Peyer's patch (tissue), 4 donors: ENCODE results near the gene RHBDD1. TPM values are rescaled to one million over a fixed set of nuclear protein-coding genes. Genes with fewer than 3 reads are reported as not detected.
A peak's percentile ranks its signal among the peaks of the same experiment; 100 is the strongest.

Source experiments
- DNase-seq, 3 donors: peaks; one replicate each; pipeline ENCODE4 v3.0.0-alpha.2; 2017 to 2019
- H3K27ac ChIP-seq, 4 donors: fragments of 200-600 bp; sonication (generic); one replicate each; pipeline ENCODE4 v1.5.1; 2016 to 2019
- H3K27me3 ChIP-seq, 2 donors: fragments of 200-600 bp; sonication (generic); one replicate each; pipeline ENCODE4 v1.5.1; 2019
- H3K36me3 ChIP-seq, 3 donors: fragments of 200-600 bp; sonication (generic); one replicate each; pipeline ENCODE4 v1.5.1; 2016 to 2019
- H3K4me1 ChIP-seq, 4 donors: fragments of 200-600 bp; sonication (generic); one replicate each; pipeline ENCODE4 v1.5.1; 2016 to 2019
- H3K4me3 ChIP-seq, 4 donors: fragments of 200-600 bp; sonication (generic); 1 replicate in 3 of 4; 2 replicates in 1 of 4; pipeline ENCODE4 v1.5.1; 2016 to 2019; ENCODE audit warnings: mild to moderate bottlenecking in 1 of 4
- H3K9me3 ChIP-seq, 4 donors: fragments of 200-600 bp; sonication (generic); one replicate each; pipeline ENCODE4 v1.5.1; 2016 to 2019; ENCODE audit warnings: mild to moderate bottlenecking in 1 of 4
- POLR2A ChIP-seq, 2 donors: fragments of 450-650 bp; IDR thresholded peaks; one replicate each; pipeline ENCODE4 v1.5.1; 2017; ENCODE audit warnings: antibody characterized with exemption in 2 of 2, mild to moderate bottlenecking in 2 of 2, moderate library complexity in 2 of 2
- total RNA-seq, 4 donors: library from RNA; depleted of rRNA; stranded (reverse); fragments of >200 nt; gene quantifications; one replicate each; pipeline ENCODE4 v1.1.0, GENCODE V29; 2016
- TF ChIP-seq, protein P1 (sequence below), 6 experiments: fragments of 450-650 bp in 4 of 6; fragments of 200-600 bp in 2 of 6; sonication (generic) in 1 of 6; IDR thresholded peaks; one replicate each; pipeline ENCODE4 v1.5.1; 2017 to 2019; ENCODE audit warnings: antibody characterized with exemption in 6 of 6, mild to moderate bottlenecking in 3 of 6, moderate library complexity in 1 of 6

The RHBDD1 gene
- total RNA-seq, 4 donors from 2014 or later: 12.6 to 68.5 (median 30.6) TPM

DNA sequence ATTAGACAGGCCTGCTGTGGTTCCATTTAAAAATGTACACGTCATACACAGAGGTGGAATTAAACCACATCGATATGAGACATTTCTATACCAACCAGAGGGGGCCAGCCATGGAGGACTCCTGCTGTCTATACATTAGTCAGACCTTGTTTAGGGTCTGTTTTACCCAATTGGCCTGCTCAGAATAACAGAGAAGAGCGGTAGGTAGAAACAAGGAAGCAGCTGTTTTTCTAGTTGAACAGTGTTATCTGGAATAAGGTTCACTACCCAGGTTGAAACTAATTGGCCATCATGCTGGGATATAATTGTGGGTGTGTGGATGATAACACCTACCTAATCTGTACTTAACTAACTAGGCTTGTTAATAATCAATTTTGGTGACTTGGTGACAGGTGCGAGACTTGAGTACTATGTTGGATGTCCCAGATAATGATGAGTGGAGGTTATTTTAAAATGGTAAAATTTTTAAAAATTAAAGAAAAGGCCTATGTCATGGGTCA, 47.5 kb downstream of the RHBDD1 start:
- TF ChIP-seq, protein P1, sequence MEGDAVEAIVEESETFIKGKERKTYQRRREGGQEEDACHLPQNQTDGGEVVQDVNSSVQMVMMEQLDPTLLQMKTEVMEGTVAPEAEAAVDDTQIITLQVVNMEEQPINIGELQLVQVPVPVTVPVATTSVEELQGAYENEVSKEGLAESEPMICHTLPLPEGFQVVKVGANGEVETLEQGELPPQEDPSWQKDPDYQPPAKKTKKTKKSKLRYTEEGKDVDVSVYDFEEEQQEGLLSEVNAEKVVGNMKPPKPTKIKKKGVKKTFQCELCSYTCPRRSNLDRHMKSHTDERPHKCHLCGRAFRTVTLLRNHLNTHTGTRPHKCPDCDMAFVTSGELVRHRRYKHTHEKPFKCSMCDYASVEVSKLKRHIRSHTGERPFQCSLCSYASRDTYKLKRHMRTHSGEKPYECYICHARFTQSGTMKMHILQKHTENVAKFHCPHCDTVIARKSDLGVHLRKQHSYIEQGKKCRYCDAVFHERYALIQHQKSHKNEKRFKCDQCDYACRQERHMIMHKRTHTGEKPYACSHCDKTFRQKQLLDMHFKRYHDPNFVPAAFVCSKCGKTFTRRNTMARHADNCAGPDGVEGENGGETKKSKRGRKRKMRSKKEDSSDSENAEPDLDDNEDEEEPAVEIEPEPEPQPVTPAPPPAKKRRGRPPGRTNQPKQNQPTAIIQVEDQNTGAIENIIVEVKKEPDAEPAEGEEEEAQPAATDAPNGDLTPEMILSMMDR (IDR thresholded peaks at IDR 0.05): no peak
- no peak for TF ChIP-seq POLR2A (IDR thresholded peaks at IDR 0.05)
- H3K4me3 ChIP-seq: no peak overlapping the region
- DNase-seq: no peak
- no peaks in the 10 kb centered on the region for H3K27me3 ChIP-seq
- H3K27ac ChIP-seq: peak overlapping the region in 1 of 4 donors; percentile 77
- peaks cover 0 to 10% (median 0%) of the 10 kb centered on the region in 4 donors for H3K4me1 ChIP-seq
- no peaks in the 10 kb centered on the region for H3K36me3 ChIP-seq
- no peaks in the 10 kb centered on the region for H3K9me3 ChIP-seq

DNA sequence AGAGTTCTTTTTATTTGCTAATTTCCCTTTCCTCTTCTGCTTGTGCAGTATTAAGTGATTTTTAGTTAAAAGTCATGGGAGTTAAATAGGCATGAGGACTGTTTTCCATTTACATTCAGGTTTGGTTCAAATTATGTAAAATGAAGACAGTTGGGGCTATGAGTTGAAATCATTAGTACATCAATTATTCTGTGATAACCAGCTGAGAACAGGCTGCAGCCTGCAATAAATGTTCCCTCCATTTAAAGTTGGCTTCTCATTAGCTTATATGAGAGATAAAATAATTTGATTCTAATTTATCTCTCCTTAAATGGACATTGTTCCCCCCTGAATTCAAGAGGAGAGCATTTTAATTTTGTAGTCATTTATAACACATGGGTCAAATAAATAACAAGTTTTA, 48.3 kb downstream of the RHBDD1 start:
- no peaks in the 10 kb centered on the region for H3K36me3 ChIP-seq
- no peaks in the 10 kb centered on the region for H3K27me3 ChIP-seq
- no peak for DNase-seq
- H3K9me3 ChIP-seq: no peaks in the 10 kb centered on the region
- H3K27ac ChIP-seq: no peak overlapping the region
- TF ChIP-seq POLR2A (IDR thresholded peaks at IDR 0.05): no peak
- TF ChIP-seq, protein P1 (IDR thresholded peaks at IDR 0.05): no peak
- H3K4me3 ChIP-seq: no peak overlapping the region
- H3K4me1 ChIP-seq: peaks cover 0 to 10% (median 0%) of the 10 kb centered on the region in 4 donors

DNA sequence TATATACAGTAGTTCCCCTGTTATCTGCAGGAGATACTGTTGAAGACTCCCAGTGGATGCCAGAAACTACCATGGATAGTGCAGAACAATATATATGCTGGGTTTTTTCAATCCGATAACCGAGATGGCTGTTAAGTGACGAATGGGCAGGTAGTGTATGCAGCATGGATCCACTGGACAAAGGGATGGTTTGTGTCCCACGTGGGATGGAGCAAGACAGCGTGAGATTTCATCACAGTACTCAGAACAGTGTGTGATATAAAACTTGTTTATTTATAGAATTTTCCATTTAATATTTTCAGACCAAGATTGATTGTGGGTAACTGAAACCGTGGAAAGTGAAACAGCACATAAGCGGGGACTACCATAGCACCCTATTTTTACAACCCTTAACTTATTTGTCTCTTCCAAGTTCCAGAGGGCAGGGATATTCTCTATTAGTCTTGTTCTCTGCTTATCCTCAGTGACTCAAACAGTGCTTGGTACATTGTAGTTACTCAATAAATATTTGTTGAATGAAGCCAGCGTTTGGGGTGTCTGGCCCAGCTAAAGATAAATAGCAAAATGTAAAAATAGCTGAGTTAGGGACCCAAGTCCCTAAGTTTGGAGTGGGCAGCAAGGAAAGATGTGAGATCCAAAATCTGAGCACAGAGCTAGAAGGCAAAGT, 50.0 kb downstream of the RHBDD1 start:
- Histone ChIP-seq H3K4me1 (peaks cover 0 to 10% (median 0%) of the 10 kb centered on the region in 4 donors), H3K36me3 (no peaks in the 10 kb centered on the region), H3K27me3 (no peaks in the 10 kb centered on the region), H3K9me3 (no peaks in the 10 kb centered on the region), H3K27ac (peak overlapping the region in 1 of 4 donors; percentile 2), H3K4me3 (no peak overlapping the region)
- no peak for TF ChIP-seq POLR2A (IDR thresholded peaks at IDR 0.05)
- TF ChIP-seq, protein P1 (IDR thresholded peaks at IDR 0.05): no peak
- DNase-seq: no peak

DNA sequence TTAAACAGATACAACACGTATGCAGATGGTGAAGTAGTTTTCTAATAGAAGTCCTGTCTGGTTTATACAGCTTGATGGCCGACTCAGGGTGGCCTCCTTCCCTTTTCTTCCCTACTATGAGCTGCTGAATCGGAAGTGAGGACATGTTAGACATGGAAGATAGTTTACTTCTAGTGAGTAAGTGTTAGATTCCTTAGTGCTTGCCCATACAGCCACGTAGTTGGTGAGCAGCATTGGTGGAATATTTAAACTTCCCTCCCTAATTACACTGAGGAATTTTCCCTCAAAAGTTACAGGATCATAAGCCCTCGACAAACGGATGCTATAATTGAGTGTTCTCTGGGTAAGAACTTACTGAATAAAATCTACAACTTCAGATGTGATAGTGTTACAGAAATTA, 52.1 kb downstream of the RHBDD1 start:
- no peaks in the 10 kb centered on the region for H3K27me3 ChIP-seq
- no peak for DNase-seq
- H3K27ac ChIP-seq: no peak overlapping the region

DNA sequence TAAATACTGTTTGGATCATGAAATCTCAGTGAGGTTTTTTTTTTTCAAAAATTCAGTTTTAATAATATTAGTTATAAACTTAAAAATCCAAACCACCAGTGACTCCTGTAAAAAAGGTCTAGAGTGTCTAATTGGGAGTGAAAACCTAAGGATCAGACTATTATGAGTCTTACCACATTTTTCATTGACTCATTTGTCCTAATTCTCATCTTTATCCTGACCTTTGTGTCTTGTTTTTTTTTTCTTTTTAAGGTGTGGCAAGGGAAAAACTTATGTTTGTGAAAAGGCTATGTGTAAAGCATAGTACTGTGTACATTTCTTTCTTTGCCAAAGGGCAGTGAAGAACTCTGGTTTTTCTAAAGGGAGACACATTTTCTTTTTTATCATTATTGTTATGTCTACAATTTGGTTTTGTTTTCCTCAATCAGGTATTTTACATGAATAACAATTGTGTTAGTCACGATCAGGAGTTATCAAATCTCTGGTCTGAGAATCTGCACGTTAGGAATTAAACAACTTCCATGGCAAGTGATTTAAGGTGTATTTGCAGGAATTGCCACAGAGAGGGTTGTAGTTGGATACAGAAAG, 52.6 kb downstream of the RHBDD1 start:
- no peaks in the 10 kb centered on the region for H3K27me3 ChIP-seq
- no peak for DNase-seq
- H3K36me3 ChIP-seq: no peaks in the 10 kb centered on the region
- peaks cover 0 to 8% (median 0%) of the 10 kb centered on the region in 4 donors for H3K4me1 ChIP-seq
- H3K9me3 ChIP-seq: no peaks in the 10 kb centered on the region
- no peak overlapping the region for H3K4me3 ChIP-seq
- no peak overlapping the region for H3K27ac ChIP-seq
- TF ChIP-seq, protein P1 (IDR thresholded peaks at IDR 0.05): no peak
- no peak for TF ChIP-seq POLR2A (IDR thresholded peaks at IDR 0.05)

More for the DNA sequence above, 52.1 kb downstream of the RHBDD1 start:
- Histone ChIP-seq H3K4me1 (peaks cover 0 to 10% (median 0%) of the 10 kb centered on the region in 4 donors), H3K36me3 (no peaks in the 10 kb centered on the region), H3K9me3 (no peaks in the 10 kb centered on the region), H3K4me3 (no peak overlapping the region)
- no peak for TF ChIP-seq POLR2A (IDR thresholded peaks at IDR 0.05)
- TF ChIP-seq, protein P1 (IDR thresholded peaks at IDR 0.05): no peak
